T-helper 1 cell (primary cell): ENCODE measurements around the gene AKAP13.

Experiments
- DNase-seq, 5 donors: peaks; one replicate each; pipeline ENCODE4 v3.0.0-alpha.2; 2012 to 2020

The AKAP13 gene

GRCh38 chr15:85760049-85760448, 379.6 kb downstream of the AKAP13 start:
- no peak for DNase-seq

GRCh38 chr15:85760531-85761371, 380.3 kb downstream of the AKAP13 start:
- DNase-seq: no peak

- no peak for DNase-seq
Measured at GRCh38 chr15:85761635-85762034, 381.2 kb downstream of the AKAP13 start.

- DNase-seq: no peak
Measured at GRCh38 chr15:85762039-85762755, 381.8 kb downstream of the AKAP13 start.

- no peak for DNase-seq
Measured at GRCh38 chr15:85762756-85763127, 382.3 kb downstream of the AKAP13 start.

- DNase-seq: no peak
Measured at GRCh38 chr15:85763157-85763556, 382.8 kb downstream of the AKAP13 start.

GRCh38 chr15:85763673-85764633, 383.6 kb downstream of the AKAP13 start:
- no peak for DNase-seq

GRCh38 chr15:85764649-85765277, 384.4 kb downstream of the AKAP13 start:
- DNase-seq: no peak

GRCh38 chr15:85766001-85766831, 385.8 kb downstream of the AKAP13 start:
- no peak for DNase-seq

GRCh38 chr15:85767785-85768529, 387.6 kb downstream of the AKAP13 start:
- no peak for DNase-seq

- no peak for DNase-seq
Measured at GRCh38 chr15:85768595-85769168, 388.3 kb downstream of the AKAP13 start.

GRCh38 chr15:85769182-85769900, 388.9 kb downstream of the AKAP13 start:
- no peak for DNase-seq

GRCh38 chr15:85770096-85771041, 390.0 kb downstream of the AKAP13 start:
- no peak for DNase-seq

GRCh38 chr15:85771271-85771670, 390.9 kb downstream of the AKAP13 start:
- DNase-seq: no peak

GRCh38 chr15:85771781-85772445, 391.5 kb downstream of the AKAP13 start:
- no peak for DNase-seq

- DNase-seq: no peak
Measured at GRCh38 chr15:85772668-85773067, 392.3 kb downstream of the AKAP13 start.

GRCh38 chr15:85773249-85773648, 392.8 kb downstream of the AKAP13 start:
- no peak for DNase-seq

- no peak for DNase-seq
Measured at GRCh38 chr15:85773970-85774369, 393.6 kb downstream of the AKAP13 start.
